ENCODE data around the gene KLHL14. TPM values are rescaled to one million over a fixed set of nuclear protein-coding genes. Genes with fewer than 3 reads are reported as not detected.

KLHL14 gene
- total RNA-seq, 4 donors from 2014 or later, result 0.19 to 0.79 (median 0.40) TPM

GRCh38 chr18:32698153-32698552 is 74.7 kb downstream of the KLHL14 start:
- DNase-seq (ENCODE audit: low spot score), result no peak
- ATAC-seq (ENCODE audit: low FRiP score), result no peak
- TF ChIP-seq, protein P1, sequence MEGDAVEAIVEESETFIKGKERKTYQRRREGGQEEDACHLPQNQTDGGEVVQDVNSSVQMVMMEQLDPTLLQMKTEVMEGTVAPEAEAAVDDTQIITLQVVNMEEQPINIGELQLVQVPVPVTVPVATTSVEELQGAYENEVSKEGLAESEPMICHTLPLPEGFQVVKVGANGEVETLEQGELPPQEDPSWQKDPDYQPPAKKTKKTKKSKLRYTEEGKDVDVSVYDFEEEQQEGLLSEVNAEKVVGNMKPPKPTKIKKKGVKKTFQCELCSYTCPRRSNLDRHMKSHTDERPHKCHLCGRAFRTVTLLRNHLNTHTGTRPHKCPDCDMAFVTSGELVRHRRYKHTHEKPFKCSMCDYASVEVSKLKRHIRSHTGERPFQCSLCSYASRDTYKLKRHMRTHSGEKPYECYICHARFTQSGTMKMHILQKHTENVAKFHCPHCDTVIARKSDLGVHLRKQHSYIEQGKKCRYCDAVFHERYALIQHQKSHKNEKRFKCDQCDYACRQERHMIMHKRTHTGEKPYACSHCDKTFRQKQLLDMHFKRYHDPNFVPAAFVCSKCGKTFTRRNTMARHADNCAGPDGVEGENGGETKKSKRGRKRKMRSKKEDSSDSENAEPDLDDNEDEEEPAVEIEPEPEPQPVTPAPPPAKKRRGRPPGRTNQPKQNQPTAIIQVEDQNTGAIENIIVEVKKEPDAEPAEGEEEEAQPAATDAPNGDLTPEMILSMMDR (IDR thresholded peaks at IDR 0.05), result no peak

GRCh38 chr18:32696376-32696775 is 76.4 kb downstream of the KLHL14 start:
- no peak for ATAC-seq (ENCODE audit: low FRiP score)
- TF ChIP-seq, protein P1 (IDR thresholded peaks at IDR 0.05), result no peak
- DNase-seq (ENCODE audit: low spot score), result no peak

DNA sequence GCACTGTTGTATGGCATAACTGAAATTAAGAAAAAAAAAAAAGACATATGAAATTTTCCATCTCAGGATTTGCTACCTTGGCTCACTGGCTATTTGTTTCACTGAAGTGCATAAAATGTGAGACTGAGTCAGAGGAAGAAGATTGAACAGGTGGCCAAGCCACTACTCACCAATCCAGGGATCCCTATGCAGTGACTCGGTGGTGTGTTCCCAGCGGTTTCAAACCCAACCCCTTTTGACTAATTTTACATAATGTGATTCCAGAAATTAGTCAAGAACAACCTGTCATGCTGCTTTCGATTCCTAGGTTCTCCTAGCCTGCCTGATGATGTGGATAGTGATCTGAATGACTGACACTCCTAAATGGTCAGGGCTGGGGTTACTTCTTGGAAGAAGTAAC is 77.3 kb downstream of the KLHL14 start:
- ATAC-seq (ENCODE audit: low FRiP score), result no peak
- no peak for DNase-seq (ENCODE audit: low spot score)
- TF ChIP-seq, protein P1 (IDR thresholded peaks at IDR 0.05), result no peak

GRCh38 chr18:32688821-32689220 is 84.0 kb downstream of the KLHL14 start:
- TF ChIP-seq, protein P1 (IDR thresholded peaks at IDR 0.05), result no peak
- DNase-seq (ENCODE audit: low spot score), result no peak

DNA sequence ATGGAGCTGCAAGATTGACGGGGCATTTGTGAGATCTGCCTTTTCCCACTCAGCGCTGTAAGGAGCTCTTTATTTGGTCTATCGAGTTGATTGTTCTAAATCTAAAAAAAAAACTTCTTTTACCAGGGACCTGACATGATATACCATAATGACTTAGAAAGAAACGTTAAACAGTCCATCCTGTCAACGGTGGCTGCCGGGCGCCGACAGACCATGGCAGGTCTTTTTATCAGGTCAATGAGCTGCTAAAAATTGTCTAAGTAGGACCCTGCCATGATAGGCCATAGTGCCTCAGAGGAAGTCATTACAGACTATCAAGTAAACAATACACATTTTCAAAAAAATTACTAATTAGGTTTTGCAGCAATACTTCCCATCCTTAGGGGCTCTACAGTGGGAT is 87.9 kb downstream of the KLHL14 start:
- ATAC-seq (ENCODE audit: low FRiP score) (no peak), DNase-seq (ENCODE audit: low spot score) (no peak)
- TF ChIP-seq, protein P1 (IDR thresholded peaks at IDR 0.05), result no peak

More at GRCh38 chr18:32688821-32689220, 84.0 kb downstream of the KLHL14 start:
- no peak for ATAC-seq (ENCODE audit: low FRiP score)

DNA sequence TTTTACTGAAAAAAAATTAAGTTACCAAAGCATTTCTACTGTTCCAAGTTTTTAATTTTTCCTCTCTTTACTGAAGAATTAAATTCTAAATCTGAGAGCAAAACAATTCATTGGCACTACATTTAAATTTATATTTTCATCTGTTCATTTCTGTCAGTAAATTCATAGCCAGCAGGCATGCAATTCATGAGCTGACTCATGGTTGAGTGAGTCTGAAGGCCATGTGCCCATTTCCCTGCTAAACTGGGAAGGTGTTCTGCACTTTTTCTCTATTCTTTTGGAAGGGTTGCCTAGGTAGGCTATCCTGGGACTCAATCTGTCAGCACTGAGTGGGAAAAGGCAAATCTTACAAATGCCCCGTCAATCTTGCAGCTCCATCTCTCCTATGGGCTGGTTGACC is 88.7 kb downstream of the KLHL14 start:
- ATAC-seq (ENCODE audit: low FRiP score) (no peak), DNase-seq (ENCODE audit: low spot score) (no peak)
- TF ChIP-seq, protein P1 (IDR thresholded peaks at IDR 0.05), result no peak

- DNase-seq (ENCODE audit: low spot score), result no peak
- TF ChIP-seq, protein P1 (IDR thresholded peaks at IDR 0.05), result no peak
- no peak for ATAC-seq (ENCODE audit: low FRiP score)
These were observed 89.8 kb downstream of the KLHL14 start for GRCh38 chr18:32683044-32683443.
